SH-SY5Y (cell line): ENCODE measurements around the gene OR8H1.

Experiments used
- GATA2 ChIP-seq: IDR thresholded peaks from 2 replicates; pipeline ENCODE4 v1.6.1; 2011; ENCODE audit warnings: mild to moderate bottlenecking, low read depth, low read length
- GATA3 ChIP-seq: IDR thresholded peaks from 2 replicates; pipeline ENCODE4 v1.6.1; 2011; ENCODE audit warnings: low read depth, mild to moderate bottlenecking, low read length, moderate library complexity

The OR8H1 gene, protein sequence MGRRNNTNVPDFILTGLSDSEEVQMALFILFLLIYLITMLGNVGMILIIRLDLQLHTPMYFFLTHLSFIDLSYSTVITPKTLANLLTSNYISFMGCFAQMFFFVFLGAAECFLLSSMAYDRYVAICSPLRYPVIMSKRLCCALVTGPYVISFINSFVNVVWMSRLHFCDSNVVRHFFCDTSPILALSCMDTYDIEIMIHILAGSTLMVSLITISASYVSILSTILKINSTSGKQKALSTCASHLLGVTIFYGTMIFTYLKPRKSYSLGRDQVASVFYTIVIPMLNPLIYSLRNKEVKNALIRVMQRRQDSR

GRCh38 chr11:56292154-56292553 is at the start of gene OR8H1:
Gene OR8H1, minus strand, starts transcription at chr11:56292254. Its CDS starts 1,192 bp downstream, at chr11:56291062.
- no peak for TF ChIP-seq GATA3
- no peak for TF ChIP-seq GATA2

DNA sequence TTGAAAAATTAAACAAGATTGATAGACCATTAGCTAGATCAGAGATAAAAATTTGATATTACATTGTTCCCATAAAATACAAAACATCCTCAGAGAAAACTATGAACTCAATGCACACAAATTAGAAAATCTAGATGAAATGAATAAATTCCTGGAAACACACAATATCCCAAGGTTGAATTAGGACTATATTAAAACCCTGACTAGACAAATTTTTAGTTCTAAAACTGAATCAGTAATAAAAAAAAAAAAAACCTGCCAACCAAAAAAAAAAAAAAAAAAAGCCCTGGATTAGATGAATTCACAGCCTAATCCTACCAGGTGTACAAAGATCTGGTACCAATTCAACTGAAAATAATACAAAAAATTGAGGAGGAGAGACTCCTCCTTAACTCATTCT is 48.2 kb upstream of the OR8H1 start:
- no peak for TF ChIP-seq GATA3
- no peak for TF ChIP-seq GATA2

GRCh38 chr11:56333156-56333555 is 41.1 kb upstream of the OR8H1 start:
- TF ChIP-seq GATA2 (no peak), GATA3 (no peak)

DNA sequence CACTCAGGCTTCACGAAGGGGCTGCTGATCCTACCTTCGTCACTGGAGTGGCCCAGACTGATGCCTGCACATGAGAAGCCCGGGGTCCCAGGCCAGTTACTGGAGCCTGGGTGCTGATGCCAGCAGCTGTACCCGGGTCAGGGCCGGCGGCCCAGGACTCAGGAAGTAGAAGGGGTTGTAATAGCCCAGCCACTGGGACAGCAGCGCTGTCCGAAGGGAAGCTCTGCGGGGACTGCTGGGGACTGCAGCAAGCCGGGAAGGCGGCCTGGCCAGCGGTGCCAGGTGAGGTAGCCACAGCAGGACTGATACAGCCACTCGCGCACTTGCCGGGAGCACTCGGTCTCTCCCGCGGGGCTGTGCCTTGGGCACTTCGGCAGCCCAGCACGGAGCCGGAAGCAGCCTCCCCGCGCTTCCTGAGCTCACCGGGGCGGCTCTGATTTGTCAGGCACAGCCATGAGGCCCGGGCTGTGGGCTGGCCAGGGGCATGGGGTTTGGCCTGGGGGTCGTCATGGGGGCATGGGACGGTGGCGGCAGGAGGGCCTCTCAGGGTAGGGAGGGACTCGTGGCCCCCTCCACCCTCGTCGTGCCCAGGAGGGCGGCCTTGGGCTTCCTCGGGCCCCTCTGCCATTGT is 39.9 kb upstream of the OR8H1 start:
- no peak for TF ChIP-seq GATA2
- no peak for TF ChIP-seq GATA3

- no peak for TF ChIP-seq GATA3
- no peak for TF ChIP-seq GATA2
Observed at GRCh38 chr11:56314844-56315243, 22.8 kb upstream of the OR8H1 start, which contains the start of gene OR8K3. Gene OR8K3, plus strand, starts transcription at chr11:56315144. Its CDS starts 3,163 bp downstream, at chr11:56318307.

GRCh38 chr11:56307836-56308235 is 15.8 kb upstream of the OR8H1 start:
- no peak for TF ChIP-seq GATA2
- TF ChIP-seq GATA3 = no peak

DNA sequence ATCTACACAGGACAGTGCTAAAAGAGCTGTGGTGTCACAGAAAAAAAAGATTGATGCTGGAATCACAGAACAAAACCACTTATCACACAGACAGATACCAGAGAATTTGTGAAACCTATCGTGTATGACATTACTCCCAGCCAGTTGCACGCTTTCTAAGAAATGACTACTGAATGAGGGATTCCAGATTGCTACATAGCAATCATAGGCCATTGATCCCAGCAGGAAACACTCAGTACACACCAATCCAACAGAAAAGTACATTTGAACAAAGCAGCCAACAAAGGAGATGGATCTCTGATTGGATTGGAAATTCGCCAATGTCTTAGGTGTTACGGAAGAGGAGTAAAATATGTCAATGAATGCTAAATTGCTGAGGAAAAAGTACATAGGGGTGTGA is 4.8 kb upstream of the OR8H1 start:
- TF ChIP-seq GATA3 = no peak
- TF ChIP-seq GATA2 = no peak

DNA sequence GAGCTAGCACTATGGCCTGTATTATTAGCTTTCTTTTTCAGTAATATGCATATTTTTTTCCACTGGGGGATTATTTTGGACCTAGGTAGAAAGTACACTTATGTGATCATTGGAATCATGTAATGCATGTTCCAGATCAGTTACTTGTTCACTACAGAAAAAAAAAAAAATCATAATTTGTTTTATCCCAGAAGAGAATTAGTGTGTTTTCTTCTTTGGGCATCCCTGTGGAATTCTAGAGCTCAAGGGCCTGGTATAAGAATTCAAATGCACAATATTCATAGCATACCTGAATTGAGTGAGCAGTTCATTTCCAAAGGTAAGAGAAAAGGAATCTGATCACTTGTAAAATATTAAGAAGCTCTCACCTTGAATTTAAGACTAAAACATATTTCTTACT is 18.2 kb downstream of the OR8H1 start, which contains the start of gene OR5T1:
OR5T1 (plus strand) TSS at position 301 of the 400 bp plus-strand sequence. CDS start 1,485 bp downstream, outside the sequence.
- no peak for TF ChIP-seq GATA3
- TF ChIP-seq GATA2 = no peak

- TF ChIP-seq GATA2 (no peak), GATA3 (no peak)
Observed at GRCh38 chr11:56271092-56271491, 21.0 kb downstream of the OR8H1 start.

- TF ChIP-seq GATA3 = no peak
Observed at GRCh38 chr11:56251954-56252353, 40.1 kb downstream of the OR8H1 start, which contains the start of gene OR5T3. Gene OR5T3, plus strand, starts transcription at chr11:56252254. Its CDS starts 0 bp downstream, at chr11:56252254.
